Measurements from ENCODE around the gene MAP3K4.

- TF ChIP-seq, protein P1, sequence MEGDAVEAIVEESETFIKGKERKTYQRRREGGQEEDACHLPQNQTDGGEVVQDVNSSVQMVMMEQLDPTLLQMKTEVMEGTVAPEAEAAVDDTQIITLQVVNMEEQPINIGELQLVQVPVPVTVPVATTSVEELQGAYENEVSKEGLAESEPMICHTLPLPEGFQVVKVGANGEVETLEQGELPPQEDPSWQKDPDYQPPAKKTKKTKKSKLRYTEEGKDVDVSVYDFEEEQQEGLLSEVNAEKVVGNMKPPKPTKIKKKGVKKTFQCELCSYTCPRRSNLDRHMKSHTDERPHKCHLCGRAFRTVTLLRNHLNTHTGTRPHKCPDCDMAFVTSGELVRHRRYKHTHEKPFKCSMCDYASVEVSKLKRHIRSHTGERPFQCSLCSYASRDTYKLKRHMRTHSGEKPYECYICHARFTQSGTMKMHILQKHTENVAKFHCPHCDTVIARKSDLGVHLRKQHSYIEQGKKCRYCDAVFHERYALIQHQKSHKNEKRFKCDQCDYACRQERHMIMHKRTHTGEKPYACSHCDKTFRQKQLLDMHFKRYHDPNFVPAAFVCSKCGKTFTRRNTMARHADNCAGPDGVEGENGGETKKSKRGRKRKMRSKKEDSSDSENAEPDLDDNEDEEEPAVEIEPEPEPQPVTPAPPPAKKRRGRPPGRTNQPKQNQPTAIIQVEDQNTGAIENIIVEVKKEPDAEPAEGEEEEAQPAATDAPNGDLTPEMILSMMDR (IDR thresholded peaks at IDR 0.05): no peak
- no peak for TF ChIP-seq POLR2A (IDR thresholded peaks at IDR 0.05)
Observed at GRCh38 chr6:160998217-160998616, 6.6 kb downstream of the MAP3K4 start.

Measured in Peyer's patch (tissue), 4 donors.